A549 (cell line): ENCODE measurements around the gene BIK.

Experiments
- BHLHE40 ChIP-seq: IDR thresholded peaks from 2 replicates; pipeline ENCODE4 v1.6.1; 2012; ENCODE audit warnings: low read depth, low read length, inconsistent platforms
- MAFK ChIP-seq: fragments of 450-650 bp; IDR thresholded peaks from 2 replicates; pipeline ENCODE4 v1.6.1; 2014; ENCODE audit not compliant: partially characterized antibody
- POLR2A ChIP-seq: IDR thresholded peaks from 2 replicates; pipeline ENCODE4 v1.6.1; 2012; ENCODE audit warnings: mild to moderate bottlenecking, low read length
- RCOR1 ChIP-seq: fragments of 150-350 bp; IDR thresholded peaks from 2 replicates; pipeline ENCODE4 v1.6.1; 2014; ENCODE audit warnings: antibody characterized with exemption, low read length, low read depth
- TF ChIP-seq, protein P1 (sequence below): fragments of >200 bp; sonication (Bioruptor Twin); formaldehyde crosslinking; IDR thresholded peaks from 3 replicates; pipeline ENCODE4 v1.5.1; 2016

DNA sequence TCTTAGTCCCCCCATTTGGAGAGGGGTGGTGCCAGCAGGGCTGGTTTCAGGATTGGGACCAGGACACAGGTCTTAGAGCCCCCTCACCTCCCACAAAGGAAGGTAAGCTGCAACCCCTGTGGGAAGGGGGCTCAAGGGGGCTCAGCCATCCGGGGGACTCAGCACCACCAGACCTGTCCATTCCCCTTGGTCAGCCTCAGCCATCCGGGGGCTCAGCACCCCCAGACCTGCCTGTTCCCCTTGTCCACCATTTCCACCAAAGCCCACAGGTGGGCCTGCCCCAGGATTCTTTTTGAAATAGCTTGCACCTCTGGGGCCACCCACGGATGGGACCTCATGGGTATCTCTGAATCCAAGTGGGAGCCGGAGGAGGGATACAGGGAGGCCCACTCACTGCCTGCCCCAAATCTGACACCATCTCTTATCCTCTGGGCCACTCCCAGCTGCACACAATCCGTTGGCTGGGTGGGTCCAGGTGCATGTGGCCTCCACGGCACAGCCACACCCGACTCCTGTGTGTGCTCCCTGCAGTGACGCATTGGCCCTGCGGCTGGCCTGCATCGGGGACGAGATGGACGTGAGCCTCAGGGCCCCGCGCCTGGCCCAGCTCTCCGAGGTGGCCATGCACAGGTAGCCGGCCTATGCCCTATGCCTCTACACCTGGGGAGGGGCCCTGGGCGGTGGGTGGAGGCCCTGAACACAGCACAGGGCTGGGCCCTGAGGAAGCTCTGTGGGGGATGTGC lies 16.8 kb downstream of the BIK start:
- TF ChIP-seq RCOR1 (no peak), MAFK (no peak), POLR2A (no peak), BHLHE40 (no peak)
- TF ChIP-seq, protein P1, sequence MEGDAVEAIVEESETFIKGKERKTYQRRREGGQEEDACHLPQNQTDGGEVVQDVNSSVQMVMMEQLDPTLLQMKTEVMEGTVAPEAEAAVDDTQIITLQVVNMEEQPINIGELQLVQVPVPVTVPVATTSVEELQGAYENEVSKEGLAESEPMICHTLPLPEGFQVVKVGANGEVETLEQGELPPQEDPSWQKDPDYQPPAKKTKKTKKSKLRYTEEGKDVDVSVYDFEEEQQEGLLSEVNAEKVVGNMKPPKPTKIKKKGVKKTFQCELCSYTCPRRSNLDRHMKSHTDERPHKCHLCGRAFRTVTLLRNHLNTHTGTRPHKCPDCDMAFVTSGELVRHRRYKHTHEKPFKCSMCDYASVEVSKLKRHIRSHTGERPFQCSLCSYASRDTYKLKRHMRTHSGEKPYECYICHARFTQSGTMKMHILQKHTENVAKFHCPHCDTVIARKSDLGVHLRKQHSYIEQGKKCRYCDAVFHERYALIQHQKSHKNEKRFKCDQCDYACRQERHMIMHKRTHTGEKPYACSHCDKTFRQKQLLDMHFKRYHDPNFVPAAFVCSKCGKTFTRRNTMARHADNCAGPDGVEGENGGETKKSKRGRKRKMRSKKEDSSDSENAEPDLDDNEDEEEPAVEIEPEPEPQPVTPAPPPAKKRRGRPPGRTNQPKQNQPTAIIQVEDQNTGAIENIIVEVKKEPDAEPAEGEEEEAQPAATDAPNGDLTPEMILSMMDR: no peak
